HG02885 (cell line): ENCODE measurements around the gene NCF2.
A peak's percentile ranks its signal among the peaks of the same experiment; 100 is the strongest.
"Not testable (repeated sequence)": the region's sequence is repeated elsewhere in the genome, so short reads cannot be mapped to it uniquely, and the experiment has no call there.

Source experiments
- ATAC-seq: cut with Tn5 transposase; IDR thresholded peaks from one replicate; pipeline ENCODE4 v1.9.1; 2021; ENCODE audit warnings: mild to moderate bottlenecking; ENCODE audit not compliant: unreplicated experiment, poor library complexity

Gene NCF2

DNA sequence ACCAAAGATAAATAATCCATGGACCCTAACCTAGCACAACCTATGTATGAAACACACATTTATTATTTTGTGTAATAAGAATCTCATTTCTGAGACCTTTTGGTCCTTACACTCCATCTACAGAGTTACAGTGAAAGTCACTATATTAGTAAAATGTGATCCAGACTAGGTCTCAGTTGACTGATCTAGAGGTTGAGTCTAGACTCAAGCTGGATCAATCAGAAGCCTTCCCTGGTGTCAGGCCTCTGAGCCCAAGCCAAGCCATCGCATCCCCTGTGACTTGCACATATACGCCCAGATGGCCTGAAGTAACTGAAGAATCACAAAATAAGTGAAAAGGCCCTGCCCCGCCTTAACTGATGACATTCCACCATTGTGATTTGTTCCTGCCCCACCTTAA is 22.7 kb upstream of the NCF2 start:
- ATAC-seq = not testable (repeated sequence)

DNA sequence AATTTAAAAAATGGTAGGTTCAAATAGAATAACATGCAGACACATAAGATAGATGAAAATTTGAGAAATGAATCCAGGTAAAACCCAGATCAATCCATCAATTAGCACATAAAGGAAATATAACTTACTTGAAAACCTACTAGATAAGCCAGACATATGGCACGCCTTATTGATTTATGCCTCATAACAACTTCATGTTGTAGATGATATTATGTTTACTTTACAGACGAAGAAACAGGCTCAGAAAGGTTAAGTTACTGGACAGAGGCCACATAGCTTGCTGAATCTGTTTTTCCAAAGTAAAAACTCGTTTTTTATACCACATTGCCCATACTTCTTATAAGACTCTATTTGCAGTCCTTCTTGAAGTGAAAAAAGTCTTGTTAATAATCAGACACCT is 22.1 kb upstream of the NCF2 start:
- ATAC-seq = no peak

DNA sequence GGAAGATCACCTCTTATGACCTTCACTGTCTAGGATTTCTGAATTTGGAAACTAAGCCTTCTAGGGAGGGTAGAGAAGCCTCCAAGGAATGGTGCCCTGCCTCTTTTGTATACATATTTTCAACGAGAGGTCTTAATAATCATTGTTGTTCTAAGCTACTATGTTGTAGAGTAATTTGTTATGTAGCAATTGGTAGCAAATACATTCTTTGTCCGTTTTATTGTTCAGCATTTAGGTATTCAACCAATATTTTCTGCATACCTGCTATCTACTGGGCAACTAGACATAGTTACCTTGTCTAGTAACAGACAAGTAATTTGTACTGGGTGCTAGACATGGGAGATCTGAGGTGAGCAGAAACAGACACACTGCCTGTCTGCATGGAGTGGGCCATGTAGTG is 20.8 kb upstream of the NCF2 start:
- ATAC-seq = no peak

DNA sequence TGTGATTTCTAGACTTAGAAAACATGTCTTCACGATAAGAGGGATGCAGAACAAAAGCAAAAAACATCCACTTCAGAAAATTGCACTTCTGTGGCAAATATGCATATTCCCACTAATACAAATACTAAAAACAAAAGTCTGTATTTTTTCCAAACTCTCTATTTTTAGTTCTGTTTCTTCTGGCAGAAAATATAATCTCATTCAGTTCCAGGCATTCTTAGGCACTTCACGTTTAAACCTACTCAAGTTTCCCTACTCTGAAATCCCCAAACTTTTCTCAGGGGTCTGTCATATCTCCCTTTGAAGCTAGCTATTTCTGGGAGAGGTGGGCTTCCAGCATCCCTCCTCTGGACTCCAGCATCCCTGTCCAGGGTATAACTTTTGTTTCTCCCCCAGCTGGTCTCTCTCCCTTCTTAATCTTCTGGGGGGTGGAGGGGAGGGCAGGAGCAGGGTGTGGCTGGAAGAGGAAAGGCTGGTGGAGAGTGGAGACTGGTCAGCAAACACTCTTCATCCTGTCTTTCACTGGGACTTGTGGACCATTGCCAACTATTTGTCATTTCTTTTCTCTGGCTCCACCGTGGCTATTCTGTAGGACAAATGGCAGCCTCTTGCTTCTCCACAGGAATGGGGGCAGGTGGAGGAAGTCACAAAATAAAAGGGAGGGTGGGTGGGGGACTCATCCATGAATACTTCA is 19.6 kb upstream of the NCF2 start:
- ATAC-seq = no peak

DNA sequence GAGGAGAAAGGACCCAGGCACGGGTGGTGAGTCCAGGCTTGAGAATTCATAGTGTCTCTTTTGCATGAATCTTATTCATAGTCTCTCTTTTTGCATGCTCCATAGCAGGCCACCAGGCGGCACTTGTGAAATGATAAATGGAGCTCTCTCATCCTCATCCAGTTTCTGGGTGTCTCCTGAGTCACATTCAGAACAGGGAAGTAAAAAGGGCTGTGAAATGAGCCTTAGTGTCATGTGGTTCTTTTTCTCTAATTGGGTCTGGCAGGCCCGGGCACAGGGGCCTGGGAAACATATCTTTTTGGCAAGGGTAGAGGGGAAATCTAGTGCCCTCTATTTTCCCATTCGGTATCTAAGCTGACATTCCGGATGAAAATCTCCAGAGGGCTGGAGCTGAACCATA is 19.1 kb upstream of the NCF2 start:
- no peak for ATAC-seq

DNA sequence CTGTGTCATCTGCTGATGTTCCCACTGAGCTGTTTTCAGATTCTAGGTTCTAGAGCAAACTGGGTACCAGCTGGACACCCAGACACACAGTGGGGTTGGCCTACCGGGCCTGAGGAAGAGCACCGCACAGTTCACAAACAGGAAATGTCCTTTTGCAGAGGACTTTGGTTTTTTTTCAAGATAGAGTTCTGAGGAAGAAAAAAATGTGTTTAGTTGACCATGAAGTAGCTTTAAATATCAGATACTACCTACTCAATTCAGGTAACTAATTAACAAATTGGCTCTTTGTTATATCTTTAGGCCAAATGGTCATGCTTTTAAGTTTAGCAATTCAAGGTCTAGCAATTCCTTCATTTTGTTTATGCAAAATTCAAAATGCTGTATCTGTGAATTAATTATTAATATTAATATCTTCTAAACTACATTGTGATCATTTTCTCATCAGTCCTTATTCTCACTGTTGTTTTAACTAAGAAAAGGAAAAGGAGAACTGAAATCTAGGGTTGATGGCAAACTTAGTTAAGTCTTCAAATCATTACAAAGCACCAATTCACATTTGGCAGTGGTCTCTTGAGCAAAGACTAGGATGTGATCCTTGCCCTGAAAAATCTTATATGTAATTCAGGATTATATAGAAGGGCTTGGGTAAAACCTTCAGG is 17.2 kb upstream of the NCF2 start:
- ATAC-seq = no peak

DNA sequence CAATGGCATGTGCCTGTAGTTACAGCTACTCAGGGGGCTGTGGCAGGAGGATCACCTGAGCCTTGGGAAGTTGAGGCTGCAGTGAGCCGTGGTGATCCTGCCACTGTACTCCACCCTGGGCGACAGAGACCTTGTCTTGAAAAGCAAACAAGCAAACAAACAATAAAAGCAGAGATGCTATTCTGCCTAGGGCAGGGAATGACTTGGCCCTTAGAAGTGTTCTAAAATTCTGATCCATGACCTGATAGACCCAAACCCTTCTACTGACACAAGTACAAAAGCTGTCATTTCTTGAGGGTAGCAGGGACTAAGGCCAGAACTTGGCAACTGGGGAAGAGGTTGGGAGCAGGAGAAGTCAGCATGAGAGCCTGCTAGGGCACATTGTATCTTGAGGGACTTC is 15.6 kb upstream of the NCF2 start:
- ATAC-seq = no peak

DNA sequence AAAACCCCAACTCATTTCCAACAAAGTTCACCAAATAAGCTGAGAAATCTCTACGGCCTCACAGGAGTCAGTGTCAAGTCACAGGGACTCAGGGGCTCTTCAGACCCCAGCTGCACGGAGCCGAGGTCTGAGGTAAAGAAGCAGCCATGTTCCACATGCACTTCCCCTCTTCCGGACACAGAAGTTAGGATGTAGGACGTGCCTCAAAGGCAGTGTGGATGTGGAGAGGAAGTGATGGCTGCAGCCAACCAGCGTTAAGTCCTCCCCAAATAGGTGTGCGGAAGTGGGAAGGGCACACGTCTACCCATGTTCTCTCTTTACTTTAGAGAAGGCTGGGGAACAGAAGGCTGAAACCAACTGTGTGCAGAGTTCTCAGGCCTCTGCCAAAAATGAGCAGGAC is 14.6 kb upstream of the NCF2 start:
- ATAC-seq = peak; percentile 46

DNA sequence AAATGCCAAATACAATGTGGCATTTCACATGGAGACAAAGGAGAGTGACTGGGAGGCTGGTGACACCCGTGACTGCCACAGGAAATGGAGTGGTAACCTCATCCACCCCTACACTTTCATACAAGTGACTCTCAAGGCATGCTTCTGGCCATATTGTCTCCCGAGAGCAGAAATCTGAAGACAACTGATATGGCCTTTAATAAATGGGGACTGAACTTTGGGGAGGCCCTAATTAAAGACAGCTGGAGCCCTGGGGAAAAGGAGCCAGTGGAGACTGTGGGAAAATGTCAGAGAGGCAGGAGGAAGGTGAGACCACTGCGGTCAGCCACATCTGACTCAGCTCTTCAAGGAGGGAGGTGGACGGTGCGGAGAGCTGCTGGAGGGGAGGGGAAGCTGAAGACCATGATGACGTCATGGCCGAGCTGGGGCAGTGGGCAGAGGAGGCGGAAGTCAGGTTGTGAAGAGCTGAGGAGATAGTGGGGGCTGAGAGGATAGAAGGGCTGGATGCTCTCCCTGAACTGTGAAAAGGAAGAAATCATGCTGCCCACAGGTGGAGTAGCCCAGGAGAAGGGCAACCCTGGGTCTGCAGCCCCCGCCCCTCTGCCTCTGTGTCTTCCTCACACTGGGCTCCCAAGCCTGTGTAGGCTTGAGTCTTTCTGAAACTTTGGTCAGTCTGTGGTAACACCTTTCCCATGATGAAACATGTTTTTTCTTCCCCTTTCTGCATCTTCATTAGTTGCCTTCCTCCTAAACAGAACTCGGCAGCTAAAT is 14.0 kb upstream of the NCF2 start:
- peak; percentile 65 for ATAC-seq

DNA sequence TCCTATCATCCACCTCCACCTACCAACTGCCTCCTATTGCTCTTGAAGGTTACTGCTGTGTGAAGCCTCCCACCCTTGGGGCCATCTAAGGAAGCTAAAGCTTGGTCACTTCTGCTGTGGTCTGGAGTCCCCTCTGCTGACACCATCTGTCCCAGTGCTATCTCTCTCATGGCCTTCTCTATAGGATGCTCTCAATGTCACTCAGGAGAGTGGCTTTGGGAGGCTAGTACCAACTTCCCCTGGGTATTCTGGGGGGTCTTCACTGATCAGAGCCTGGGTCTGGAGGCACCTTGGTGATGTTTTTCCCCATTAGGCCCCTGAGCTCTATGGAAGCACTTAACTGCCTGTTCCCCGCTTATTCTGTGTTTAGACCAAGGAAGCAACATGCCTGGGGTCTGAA is 12.3 kb upstream of the NCF2 start:
- no peak for ATAC-seq

DNA sequence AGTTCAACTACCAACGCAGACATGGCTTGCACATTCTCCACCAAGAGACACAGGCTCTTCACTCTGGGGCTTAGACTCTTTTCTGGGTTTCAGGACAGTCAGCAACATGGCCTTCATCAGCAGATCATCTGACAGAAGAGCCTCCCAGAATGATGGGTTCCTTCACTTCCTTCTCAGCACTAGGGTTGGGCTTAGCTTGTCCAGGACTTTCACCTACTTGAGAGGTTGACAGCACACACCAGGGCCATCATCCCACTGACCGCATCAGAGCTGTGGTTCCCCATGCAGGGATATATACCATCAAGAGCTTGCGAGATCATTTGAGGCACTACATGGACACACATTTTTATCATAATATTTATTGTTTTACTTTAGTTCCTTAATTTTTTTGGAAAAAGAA is 10.4 kb upstream of the NCF2 start:
- no peak for ATAC-seq

DNA sequence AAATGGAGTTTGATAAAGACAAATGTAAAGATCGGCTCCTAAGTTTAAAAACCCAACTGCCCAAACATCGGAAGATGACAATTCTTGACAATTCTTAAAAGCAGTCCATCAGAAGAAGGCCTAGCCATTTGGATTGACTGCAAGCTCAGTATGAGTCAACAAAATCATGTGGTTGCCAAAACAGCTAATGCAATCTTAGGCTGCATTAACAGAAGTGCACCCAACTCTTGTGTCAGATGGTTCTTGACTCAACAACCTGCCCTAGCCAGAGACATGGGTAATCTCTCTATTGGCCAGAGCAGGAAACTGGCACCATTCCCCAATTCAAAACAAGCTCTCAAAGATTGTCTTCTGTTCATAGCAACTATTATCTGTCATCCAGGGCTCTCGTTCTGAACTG is 9.9 kb upstream of the NCF2 start:
- ATAC-seq = no peak

DNA sequence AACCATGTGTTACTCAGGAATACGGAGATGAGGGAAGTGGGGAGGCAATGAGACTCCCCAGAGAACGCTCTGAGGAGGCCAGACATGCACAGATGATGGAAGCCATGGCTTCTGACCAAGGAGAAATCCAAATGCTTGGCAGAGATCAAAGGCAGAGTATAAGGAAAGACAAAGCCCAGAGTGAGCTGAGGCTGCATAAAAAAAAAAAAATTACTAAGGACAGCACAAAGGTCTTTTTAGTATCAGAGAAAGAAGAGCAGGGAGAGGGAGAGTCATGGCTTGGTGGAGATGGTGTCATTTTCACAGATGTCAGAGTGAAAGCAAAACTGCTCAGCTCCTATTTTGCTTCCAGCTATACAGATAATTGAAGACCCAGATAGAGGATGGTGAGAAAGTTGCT is 8.1 kb upstream of the NCF2 start:
- peak; percentile 70 for ATAC-seq

DNA sequence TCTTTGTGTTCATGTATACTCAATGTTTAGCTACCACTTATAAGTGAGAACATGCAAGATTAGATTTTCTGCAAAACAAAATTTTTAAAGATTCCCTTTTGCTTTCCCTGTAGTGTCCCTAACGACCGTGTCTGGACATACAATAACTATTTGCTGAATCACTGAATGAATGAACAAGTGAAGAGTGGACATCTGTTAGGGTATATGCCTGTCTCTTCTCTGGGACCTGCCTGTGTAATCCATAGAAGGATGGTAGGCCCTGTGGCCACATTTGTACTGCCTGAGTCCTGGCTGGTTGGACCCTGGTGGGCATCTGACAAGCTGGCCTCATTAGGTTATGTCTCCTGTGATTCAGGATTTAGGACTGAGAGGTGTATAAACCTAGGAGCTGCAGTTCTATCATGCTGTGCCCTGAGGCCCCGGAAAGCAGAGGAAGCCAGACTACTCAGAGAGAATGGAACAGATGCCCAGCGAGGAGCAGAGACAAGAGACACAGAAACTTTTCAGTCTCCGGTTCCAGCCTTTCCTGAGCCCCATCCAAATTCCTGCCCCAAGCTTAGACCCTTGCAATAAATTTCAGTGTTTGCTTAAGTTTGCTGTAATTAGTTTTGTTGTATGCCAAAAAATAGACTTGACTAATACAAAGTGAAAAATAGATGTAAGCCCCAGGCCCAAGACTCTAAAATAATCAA is 7.5 kb upstream of the NCF2 start:
- ATAC-seq = no peak

DNA sequence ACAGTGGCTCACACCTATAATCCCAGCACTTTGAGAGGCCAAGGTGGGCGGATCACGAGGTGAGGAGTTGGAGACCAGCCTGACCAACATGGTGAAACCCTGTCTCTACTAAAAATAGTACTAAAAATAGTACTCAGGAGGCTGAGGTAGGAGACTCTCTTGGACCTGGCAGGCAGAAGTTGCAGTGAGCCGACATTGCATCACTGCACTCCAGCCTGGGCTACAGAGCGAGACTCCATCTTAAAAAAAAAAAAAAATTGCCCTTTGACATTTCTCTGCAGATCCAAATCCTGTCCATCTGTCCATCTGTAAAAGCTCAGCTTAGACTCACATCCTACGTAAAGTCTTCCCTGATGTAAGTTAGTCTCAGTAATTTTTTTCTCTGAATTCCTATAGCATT is 6.2 kb upstream of the NCF2 start:
- ATAC-seq = no peak

DNA sequence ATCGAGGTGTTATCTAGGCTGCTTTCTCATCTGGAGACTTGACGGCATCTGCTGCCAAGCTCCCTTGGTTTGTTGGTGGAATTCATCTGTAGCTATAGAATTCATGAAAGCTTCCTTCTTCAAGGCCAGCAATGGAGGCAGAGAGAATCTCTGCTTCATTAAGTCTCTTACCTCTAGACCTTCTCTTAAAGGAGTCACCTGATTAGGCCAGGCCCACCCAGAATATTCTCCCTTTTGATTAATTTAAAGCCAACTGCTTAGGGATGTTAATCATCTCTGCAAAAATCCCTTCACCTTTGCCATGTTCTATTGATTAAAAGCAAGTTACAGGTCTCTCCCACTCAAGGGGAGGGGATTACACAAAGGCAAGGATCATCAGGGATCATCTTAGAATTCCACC is 5.3 kb upstream of the NCF2 start:
- ATAC-seq = no peak

DNA sequence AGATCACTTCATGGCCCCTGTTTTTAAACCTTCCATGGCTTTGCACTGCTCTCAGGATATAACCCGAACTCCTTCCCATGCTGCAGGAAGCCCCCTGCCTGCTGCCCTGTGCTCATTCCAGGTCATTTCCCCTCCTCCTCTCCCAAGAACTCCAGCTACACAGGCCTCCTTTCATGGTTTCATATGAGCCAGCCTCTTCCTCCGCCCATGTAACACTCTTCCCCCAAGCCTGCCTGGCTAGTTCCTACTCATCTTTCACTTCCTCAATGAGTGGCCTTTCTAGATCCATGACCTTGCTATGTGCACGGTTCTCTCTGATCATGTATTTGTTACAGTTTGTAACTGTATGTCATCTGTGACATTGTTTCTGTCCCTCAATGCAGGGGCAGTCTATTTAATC is 3.1 kb upstream of the NCF2 start:
- peak; percentile 60 for ATAC-seq

DNA sequence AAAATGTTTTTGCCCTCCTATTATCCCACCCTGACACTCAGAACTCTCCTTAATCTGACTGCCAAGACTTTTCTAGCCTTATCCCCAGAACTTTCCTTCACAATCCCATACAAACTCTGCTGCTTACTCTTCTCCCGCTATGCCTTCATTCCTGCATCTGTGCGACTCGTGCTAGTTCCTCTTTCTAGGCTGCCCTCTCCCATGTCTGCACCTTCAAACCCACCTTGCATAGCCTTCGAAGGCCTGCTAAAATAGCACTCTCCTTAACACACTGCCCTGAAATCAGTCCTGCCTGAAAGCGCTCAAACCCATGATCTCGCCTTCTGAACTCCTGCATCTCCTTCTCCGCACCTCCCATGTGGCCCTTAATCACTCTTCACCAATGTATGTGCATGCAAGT is 2.5 kb upstream of the NCF2 start:
- no peak for ATAC-seq

DNA sequence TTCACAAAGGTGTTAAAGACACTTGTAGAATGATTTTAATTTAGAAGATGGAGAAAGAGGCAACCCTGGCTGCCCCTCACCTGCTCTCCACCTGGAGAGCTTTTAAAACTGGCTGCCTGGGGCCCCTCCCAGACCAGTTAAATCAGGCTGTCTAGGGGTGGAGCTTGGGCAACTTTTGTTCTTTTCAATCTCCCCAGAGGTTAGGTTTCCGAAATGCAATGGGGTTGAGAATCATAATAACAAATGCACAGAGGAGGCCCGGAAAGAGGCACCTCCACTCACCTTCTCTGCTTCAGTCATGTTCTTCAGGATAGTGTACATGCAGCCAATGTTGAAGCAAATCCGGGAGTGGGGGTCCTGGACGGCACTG is 400 bp downstream of the NCF2 start:
- no peak for ATAC-seq

DNA sequence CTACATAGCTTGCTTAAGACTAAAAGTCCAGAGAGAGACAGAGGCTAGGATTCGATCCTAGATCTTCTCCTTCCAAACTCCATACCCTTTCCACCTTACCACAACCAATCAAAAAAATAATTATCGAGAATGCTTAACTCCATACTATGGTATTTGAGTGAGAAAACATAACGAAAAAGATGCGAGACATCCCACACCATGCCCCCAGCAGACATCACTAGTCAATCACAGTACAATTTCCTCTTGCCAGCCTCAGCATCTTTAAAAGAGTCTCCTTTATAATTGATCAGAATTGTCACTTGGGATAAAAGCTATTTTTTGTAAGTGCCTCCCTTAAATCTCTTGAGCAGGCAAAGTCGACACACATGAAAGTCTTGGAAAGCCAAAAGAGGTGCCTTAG is 875 bp downstream of the NCF2 start:
- no peak for ATAC-seq

DNA sequence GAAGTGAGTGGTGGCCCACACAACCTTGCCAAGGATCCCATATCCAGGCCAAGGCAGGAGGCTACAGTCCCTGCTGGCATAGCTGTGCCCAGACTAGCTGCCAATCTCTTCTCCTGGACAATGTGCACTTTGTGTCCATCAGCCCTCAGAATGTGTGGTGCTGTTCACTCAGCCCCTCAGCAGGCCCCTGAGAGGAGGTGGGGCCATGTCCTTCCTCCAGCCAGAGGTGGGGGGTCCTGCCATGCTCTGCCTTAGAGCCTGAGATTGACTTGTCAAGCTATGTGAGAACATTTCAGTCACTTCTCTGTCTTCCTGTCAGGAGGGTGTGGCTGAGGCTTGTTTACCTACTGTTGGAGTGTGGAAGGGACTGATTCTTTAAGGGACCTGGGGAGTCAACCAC is 1.4 kb downstream of the NCF2 start:
- no peak for ATAC-seq
